Measurements from ENCODE around the gene FIGN.

FIGN gene

GRCh38 chr2:163655667-163656066 lies 80.1 kb downstream of the FIGN start:
- no peak for DNase-seq (ENCODE audit: extremely low read depth, low read depth)
- no peak for TF ChIP-seq CTCF (IDR thresholded peaks at IDR 0.05; ENCODE audit: low read depth, low read length)

- no peak for DNase-seq (ENCODE audit: extremely low read depth, low read depth)
- TF ChIP-seq CTCF (IDR thresholded peaks at IDR 0.05; ENCODE audit: low read depth, low read length): no peak
Observed at GRCh38 chr2:163652751-163653150, 83.1 kb downstream of the FIGN start.

DNA sequence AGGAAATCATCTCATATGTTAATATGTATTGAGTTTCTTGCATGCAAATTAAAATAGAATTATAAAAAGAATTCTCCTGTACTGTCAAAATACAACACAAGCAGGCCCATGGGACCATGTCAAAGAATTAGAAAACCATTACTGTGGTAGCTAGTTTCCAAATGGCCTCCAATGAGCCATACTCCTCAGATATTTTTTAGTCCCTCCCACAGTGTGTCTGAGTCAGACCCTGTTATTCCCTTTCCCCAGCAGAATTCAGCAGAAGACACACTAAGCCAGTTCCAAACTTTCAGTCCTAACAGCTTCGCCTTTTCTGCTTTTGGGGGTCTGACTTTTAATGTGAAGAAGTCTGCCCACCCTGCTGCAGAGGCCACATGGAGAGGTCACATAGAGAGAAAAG lies 86.7 kb downstream of the FIGN start:
- no peak for DNase-seq (ENCODE audit: extremely low read depth, low read depth)

GRCh38 chr2:163647300-163647699 lies 88.5 kb downstream of the FIGN start:
- no peak for TF ChIP-seq CTCF (IDR thresholded peaks at IDR 0.05; ENCODE audit: low read depth, low read length)
- DNase-seq (ENCODE audit: extremely low read depth, low read depth): no peak

More for the DNA sequence above, 86.7 kb downstream of the FIGN start:
- no peak for TF ChIP-seq CTCF (IDR thresholded peaks at IDR 0.05; ENCODE audit: low read depth, low read length)

- no peak for TF ChIP-seq CTCF (IDR thresholded peaks at IDR 0.05; ENCODE audit: low read depth, low read length)
- DNase-seq (ENCODE audit: extremely low read depth, low read depth): no peak
Observed at GRCh38 chr2:163646687-163647086, 89.1 kb downstream of the FIGN start.

- no peak for TF ChIP-seq CTCF (IDR thresholded peaks at IDR 0.05; ENCODE audit: low read depth, low read length)
- DNase-seq (ENCODE audit: extremely low read depth, low read depth): no peak
Observed at GRCh38 chr2:163644238-163644637, 91.6 kb downstream of the FIGN start.

GRCh38 chr2:163641986-163642385 lies 93.8 kb downstream of the FIGN start:
- no peak for DNase-seq (ENCODE audit: extremely low read depth, low read depth)
- no peak for TF ChIP-seq CTCF (IDR thresholded peaks at IDR 0.05; ENCODE audit: low read depth, low read length)

Data from AG09319 (cell line).